GM23338 (cell line): Measurements from ENCODE around the gene MTAP. TPM values are rescaled to one million over a fixed set of nuclear protein-coding genes. Genes with fewer than 3 reads are reported as not detected.

Experiments used
- ATAC-seq: fragments of 200-7000 bp; cut with Tn5 transposase; 3 replicates; pipeline ENCODE4 v1.9.1; 2020
- DNase-seq: peaks from one replicate; pipeline ENCODE4 v3.0.0-alpha.2; 2015; ENCODE audit warnings: low spot score
- H2AFZ ChIP-seq: fragments of 200-600 bp; sonication (generic); 2 replicates; pipeline ENCODE4 v1.8.0; 2016; ENCODE audit warnings: antibody characterized with exemption, mild to moderate bottlenecking, moderate library complexity
- H3F3A ChIP-seq: fragments of 200-600 bp; sonication (generic); replicated peaks from 2 replicates; pipeline ENCODE4 v1.8.0; 2017; ENCODE audit warnings: antibody characterized with exemption, mixed run types, low read depth
- H3K27ac ChIP-seq: fragments of 200-600 bp; sonication (generic); 2 replicates; pipeline ENCODE4 v1.6.1; 2016; ENCODE audit warnings: low read depth
- H3K27me3 ChIP-seq: fragments of 200-600 bp; sonication (generic); 2 replicates; pipeline ENCODE4 v1.8.0; 2016; ENCODE audit warnings: mild to moderate bottlenecking, mixed run types, moderate library complexity; ENCODE audit not compliant: insufficient read depth
- H3K36me3 ChIP-seq: fragments of 200-600 bp; sonication (generic); 2 replicates; pipeline ENCODE4 v1.8.0; 2016; ENCODE audit warnings: mild to moderate bottlenecking; ENCODE audit not compliant: insufficient read depth
- H3K4me1 ChIP-seq: fragments of 200-600 bp; sonication (generic); 2 replicates; pipeline ENCODE4 v1.8.0; 2016; ENCODE audit warnings: mild to moderate bottlenecking, moderate library complexity; ENCODE audit not compliant: insufficient read depth
- H3K4me2 ChIP-seq: fragments of 200-600 bp; sonication (generic); 2 replicates; pipeline ENCODE4 v1.7.1; 2017; ENCODE audit warnings: mixed run types
- H3K4me3 ChIP-seq: fragments of 200-600 bp; sonication (generic); 2 replicates; pipeline ENCODE4 v1.6.1; 2016; ENCODE audit warnings: mixed run types
- H3K79me2 ChIP-seq: fragments of 200-600 bp; sonication (generic); replicated peaks from 2 replicates; pipeline ENCODE4 v1.8.0; 2017; ENCODE audit warnings: mild to moderate bottlenecking; ENCODE audit not compliant: insufficient read depth
- H3K9me2 ChIP-seq: fragments of 200-600 bp; sonication (generic); 2 replicates; pipeline ENCODE4 v1.8.0; 2017; ENCODE audit not compliant: insufficient read depth
- H4K20me1 ChIP-seq: fragments of 200-600 bp; sonication (generic); replicated peaks from 2 replicates; pipeline ENCODE4 v1.8.0; 2017; ENCODE audit warnings: mild to moderate bottlenecking; ENCODE audit not compliant: insufficient read depth
- H3K27ac Mint-ChIP-seq: 2 replicates; pipeline ENCODE4 v1.8.0; 2020; ENCODE audit warnings: inconsistent platforms, mild to moderate bottlenecking, moderate library complexity, mixed read lengths
- H3K27me3 Mint-ChIP-seq: 3 replicates; pipeline ENCODE4 v1.8.0; 2022; ENCODE audit warnings: low read depth, mild to moderate bottlenecking, moderate library complexity, mixed read lengths, inconsistent platforms; ENCODE audit not compliant: insufficient read depth, poor library complexity
- H3K36me3 Mint-ChIP-seq: 3 replicates; pipeline ENCODE4 v1.8.0; 2021; ENCODE audit warnings: low read depth, mild to moderate bottlenecking, inconsistent platforms, moderate library complexity, mixed read lengths
- H3K4me1 Mint-ChIP-seq: 3 replicates; pipeline ENCODE4 v1.8.0; 2020; ENCODE audit warnings: mild to moderate bottlenecking, inconsistent platforms, mixed read lengths
- H3K4me3 Mint-ChIP-seq: 3 replicates; pipeline ENCODE4 v1.8.0; 2021; ENCODE audit warnings: moderate library complexity, mild to moderate bottlenecking, inconsistent platforms, mixed read lengths
- H3K9me3 Mint-ChIP-seq: 3 replicates; pipeline ENCODE4 v1.8.0; 2020; ENCODE audit warnings: moderate library complexity, mild to moderate bottlenecking, inconsistent platforms, mixed read lengths
- CREB1 ChIP-seq: fragments of 250-450 bp; sonication (Bioruptor Pico); IDR thresholded peaks from 2 replicates; pipeline ENCODE4 v1.5.0; 2020; ENCODE audit warnings: low read depth, mild to moderate bottlenecking, moderate library complexity
- CTCF ChIP-seq, 2 experiments: fragments of 200-600 bp in 1 of 2; sonication (generic) in 1 of 2; conservative IDR thresholded peaks; 2 replicates each; pipeline versions ENCODE4 v1.5.1 to v1.6.1; 2016 to 2017; ENCODE audit warnings: antibody characterized with exemption in 2 of 2, low read depth in 2 of 2, mild to moderate bottlenecking in 2 of 2, moderate library complexity in 1 of 2
- ETS1 ChIP-seq: IDR thresholded peaks from 2 replicates; pipeline ENCODE4 v1.6.1; 2016; ENCODE audit warnings: antibody characterized with exemption
- EZH2 ChIP-seq: fragments of 200-600 bp; sonication (generic); IDR thresholded peaks from one replicate; pipeline ENCODE4 v1.8.0; 2017; ENCODE audit warnings: antibody characterized with exemption, mild to moderate bottlenecking, low read depth; ENCODE audit not compliant: unreplicated experiment
- EZH2phosphoT487 ChIP-seq: fragments of 200-600 bp; sonication (generic); IDR thresholded peaks from one replicate; pipeline ENCODE4 v1.8.1; 2018; ENCODE audit warnings: antibody characterized with exemption; ENCODE audit not compliant: unreplicated experiment
- JUNB ChIP-seq: IDR thresholded peaks from one replicate; pipeline ENCODE4 v1.6.1; 2016; ENCODE audit warnings: antibody characterized with exemption; ENCODE audit not compliant: unreplicated experiment
- NANOG ChIP-seq: IDR thresholded peaks from 2 replicates; pipeline ENCODE4 v1.6.1; 2016; ENCODE audit warnings: antibody characterized with exemption, borderline replicate concordance
- POLR2AphosphoS5 ChIP-seq: IDR thresholded peaks from 2 replicates; pipeline ENCODE4 v1.6.1; 2016; ENCODE audit warnings: antibody characterized with exemption, low read depth
- REST ChIP-seq: IDR thresholded peaks from one replicate; pipeline ENCODE4 v1.6.1; 2018; ENCODE audit warnings: antibody characterized with exemption; ENCODE audit not compliant: unreplicated experiment
- STAT1 ChIP-seq: IDR thresholded peaks from one replicate; pipeline ENCODE4 v1.6.1; 2016; ENCODE audit warnings: antibody characterized with exemption; ENCODE audit not compliant: unreplicated experiment
- ZNF114 ChIP-seq: fragments of 250-450 bp; sonication (Bioruptor Pico); IDR thresholded peaks from 2 replicates; pipeline ENCODE4 v1.5.0; 2020; ENCODE audit warnings: mild to moderate bottlenecking, moderate library complexity
- ZNF331 ChIP-seq: fragments of 250-450 bp; sonication (Bioruptor Pico); IDR thresholded peaks from 2 replicates; pipeline ENCODE4 v1.5.0; 2020; ENCODE audit warnings: low read depth, mild to moderate bottlenecking, moderate library complexity
- ZNF462 ChIP-seq: fragments of 250-450 bp; sonication (Bioruptor Pico); IDR thresholded peaks from 2 replicates; pipeline ENCODE4 v1.5.0; 2020; ENCODE audit warnings: mild to moderate bottlenecking, moderate library complexity
- polyA plus RNA-seq: library from polyadenylated mRNA; unstranded; fragments of >200 nt; fragmentation: Nextera tagmentation; extraction: Ambion mirVana; gene quantifications from 2 replicates; pipeline ENCODE4 v1.2.1, GENCODE V29; 2016
- total RNA-seq: library from RNA; depleted of rRNA; stranded (reverse); fragments of >200 nt; shearing (Covaris generic); gene quantifications from 2 replicates; pipeline ENCODE4 v1.2.3, GENCODE V29; 2014

The MTAP gene
- total and polyA plus RNA-seq, 2 experiments from 2014 or later = 61.8 to 70.0 TPM

- no peak overlapping the region for H3K27ac Mint-ChIP-seq
Observed at GRCh38 chr9:21781656-21782055, 20.8 kb upstream of the MTAP start.

More at GRCh38 chr9:21781656-21782055, 20.8 kb upstream of the MTAP start:
- no peaks in the 10 kb centered on the region for H3K79me2 ChIP-seq
- H3F3A ChIP-seq = no peaks in the 10 kb centered on the region
- TF ChIP-seq EZH2 (no peak), CTCF (conservative IDR thresholded peaks at IDR 0.05; ENCODE audit: low read depth in 2 of 2) (no peak), ZNF114 (no peak), JUNB (no peak), ZNF331 (no peak), CREB1 (no peak), REST (no peak), ETS1 (no peak), EZH2phosphoT487 (no peak), STAT1 (no peak), POLR2AphosphoS5 (no peak), ZNF462 (CRISPR knock-in tag) (no peak), NANOG (no peak)
- H3K4me3 ChIP-seq = no peak overlapping the region
- no peak overlapping the region for H3K4me2 ChIP-seq
- no peaks in the 10 kb centered on the region for H3K36me3 ChIP-seq
- H3K27me3 Mint-ChIP-seq = no peaks in the 10 kb centered on the region
- H3K4me1 ChIP-seq = peaks cover 6% of the 10 kb centered on the region; the same call in 1 of the 2 replicates
- 0 out of 2 replicates have a peak, but pooled peaks cover 6% of the 10 kb centered on the region for H3K9me2 ChIP-seq
- H2AFZ ChIP-seq = no peak overlapping the region
- no peaks in the 10 kb centered on the region for H3K27me3 ChIP-seq
- H4K20me1 ChIP-seq = no peaks in the 10 kb centered on the region
- H3K4me1 Mint-ChIP-seq = no peaks in the 10 kb centered on the region
- no peaks in the 10 kb centered on the region for H3K9me3 Mint-ChIP-seq
- ATAC-seq = no peak
- no peak overlapping the region for H3K27ac ChIP-seq
- no peak overlapping the region for H3K4me3 Mint-ChIP-seq
- DNase-seq = no peak
- no peaks in the 10 kb centered on the region for H3K36me3 Mint-ChIP-seq
